ENCODE results near the gene VAV3. TPM values are rescaled to one million over a fixed set of nuclear protein-coding genes. Genes with fewer than 3 reads are reported as not detected.
"Not testable (repeated sequence)": the region's sequence is repeated elsewhere in the genome, so short reads cannot be mapped to it uniquely, and the experiment has no call there.

Gene VAV3
- total RNA-seq, 1 donor from 2014 or later = 1.9 TPM

GRCh38 chr1:107776900-107777663 lies 187.9 kb downstream of the VAV3 start:
- intact Hi-C loops (cut with DNase I) = no loop called here

GRCh38 chr1:107771377-107771776 lies 193.6 kb downstream of the VAV3 start:
- DNase-seq (ENCODE audit: low spot score) = no peak
- intact Hi-C loops (cut with DNase I) = no loop called here

More at GRCh38 chr1:107776900-107777663, 187.9 kb downstream of the VAV3 start:
- no peak for DNase-seq (ENCODE audit: low spot score)

GRCh38 chr1:107767156-107767582 lies 197.8 kb downstream of the VAV3 start:
- no peak for DNase-seq (ENCODE audit: low spot score)
- intact Hi-C loops (cut with DNase I) = no loop called here

GRCh38 chr1:107766533-107766932 lies 198.4 kb downstream of the VAV3 start:
- intact Hi-C loops (cut with DNase I) = no loop called here
- DNase-seq (ENCODE audit: low spot score) = no peak

GRCh38 chr1:107762751-107763390 lies 202.1 kb downstream of the VAV3 start:
- intact Hi-C loops (cut with DNase I) = no loop called here
- DNase-seq (ENCODE audit: low spot score) = no peak

- intact Hi-C loops (cut with DNase I) = no loop called here
- no peak for DNase-seq (ENCODE audit: low spot score)
These were observed 204.9 kb downstream of the VAV3 start for GRCh38 chr1:107760065-107760464.

GRCh38 chr1:107750364-107750959 lies 214.5 kb downstream of the VAV3 start:
- DNase-seq (ENCODE audit: low spot score) = no peak
- intact Hi-C loops (cut with DNase I) = no loop called here

GRCh38 chr1:107748531-107748930 lies 216.4 kb downstream of the VAV3 start:
- intact Hi-C loops (cut with DNase I) = no loop called here
- DNase-seq (ENCODE audit: low spot score) = no peak

- intact Hi-C loops (cut with DNase I) = loop anchor here (5.0 kb wide), 1 partner anchor 309 kb away; no protein-coding TSS in a partner anchor
- no peak for DNase-seq (ENCODE audit: low spot score)
These were observed 223.7 kb downstream of the VAV3 start for GRCh38 chr1:107741242-107741641.

GRCh38 chr1:107740579-107740978 lies 224.4 kb downstream of the VAV3 start:
- intact Hi-C loops (cut with DNase I) = loop anchor here (5.0 kb wide), 1 partner anchor 308 kb away; no protein-coding TSS in a partner anchor
- no peak for DNase-seq (ENCODE audit: low spot score)

- intact Hi-C loops (cut with DNase I) = loop anchor here (5.0 kb wide), 1 partner anchor 307 kb away; no protein-coding TSS in a partner anchor
These were observed 225.3 kb downstream of the VAV3 start for GRCh38 chr1:107739651-107740050.

GRCh38 chr1:107739201-107739600 lies 225.8 kb downstream of the VAV3 start:
- intact Hi-C loops (cut with DNase I) = no loop called here

More at GRCh38 chr1:107739651-107740050, 225.3 kb downstream of the VAV3 start:
- DNase-seq (ENCODE audit: low spot score) = no peak

GRCh38 chr1:107733401-107733800 lies 231.6 kb downstream of the VAV3 start:
- DNase-seq (ENCODE audit: low spot score); intact Hi-C loops (cut with DNase I): not testable (repeated sequence)

More at GRCh38 chr1:107739201-107739600, 225.8 kb downstream of the VAV3 start:
- no peak for DNase-seq (ENCODE audit: low spot score)

- intact Hi-C loops (cut with DNase I) = no loop called here
- no peak for DNase-seq (ENCODE audit: low spot score)
These were observed 237.1 kb downstream of the VAV3 start for GRCh38 chr1:107727866-107728265.

- DNase-seq (ENCODE audit: low spot score) = no peak
- intact Hi-C loops (cut with DNase I) = no loop called here
These were observed 238.1 kb downstream of the VAV3 start for GRCh38 chr1:107726860-107727259.

- intact Hi-C loops (cut with DNase I) = no loop called here
- DNase-seq (ENCODE audit: low spot score) = no peak
These were observed 240.3 kb downstream of the VAV3 start for GRCh38 chr1:107724648-107725047.

GRCh38 chr1:107720210-107720609 lies 244.8 kb downstream of the VAV3 start:
- intact Hi-C loops (cut with DNase I); DNase-seq (ENCODE audit: low spot score): not testable (repeated sequence)

GRCh38 chr1:107710005-107710404 lies 255.0 kb downstream of the VAV3 start:
- intact Hi-C loops (cut with DNase I) = no loop called here
- no peak for DNase-seq (ENCODE audit: low spot score)

GRCh38 chr1:107707111-107707510 lies 257.9 kb downstream of the VAV3 start:
- DNase-seq (ENCODE audit: low spot score) = no peak
- intact Hi-C loops (cut with DNase I) = no loop called here

- intact Hi-C loops (cut with DNase I) = no loop called here
These were observed 258.8 kb downstream of the VAV3 start for GRCh38 chr1:107706182-107706581.

More at GRCh38 chr1:107706182-107706581, 258.8 kb downstream of the VAV3 start:
- no peak for DNase-seq (ENCODE audit: low spot score)
